ENCODE measurements around the gene PSMD4. TPM values are rescaled to one million over a fixed set of nuclear protein-coding genes. Genes with fewer than 3 reads are reported as not detected.

PSMD4 gene
- total RNA-seq, 1 experiment from 2014 or later, result 99.7 TPM

DNA sequence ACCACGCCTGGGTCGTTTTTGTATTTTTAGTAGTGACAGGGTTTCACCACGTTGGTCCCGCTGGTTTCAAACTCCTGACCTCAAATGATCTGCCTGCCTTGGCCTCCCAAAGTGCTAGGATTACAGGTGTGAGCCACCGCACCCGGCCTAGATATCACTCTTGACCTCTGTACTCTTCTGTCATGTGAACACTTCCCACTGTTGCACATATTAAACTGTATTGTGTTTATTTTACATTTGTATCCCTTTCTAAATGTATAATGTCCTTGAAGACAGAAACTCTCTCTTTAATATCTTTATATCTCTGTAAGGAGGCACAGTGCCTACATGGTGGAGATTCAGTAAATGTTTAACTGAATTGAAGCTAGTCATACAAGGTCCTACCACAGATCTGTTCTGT is 19.3 kb upstream of the PSMD4 start:
- H3K4me2 ChIP-seq (ENCODE audit: low read depth, low read length, poor library complexity, severe bottlenecking), result no peak overlapping the region
- no peaks in the 10 kb centered on the region for H3K4me1 ChIP-seq (ENCODE audit: low read length)
- no peak for DNase-seq
- H2AFZ ChIP-seq (ENCODE audit: low read length), result no peak overlapping the region
- H3K36me3 ChIP-seq (ENCODE audit: insufficient read depth, low read length), result peaks cover 65% of the 10 kb centered on the region
- no peaks in the 10 kb centered on the region for H3K27me3 ChIP-seq (ENCODE audit: low read length)
- no peaks in the 10 kb centered on the region for H3K9me2 ChIP-seq (replicated peaks; ENCODE audit: insufficient read depth, low read length)
- H3K4me3 ChIP-seq (ENCODE audit: low read length), result no peak overlapping the region
- no peak overlapping the region for H3K27ac ChIP-seq (ENCODE audit: low read length)
- no peaks in the 10 kb centered on the region; the same call in 1 of the 2 replicates for H4K20me1 ChIP-seq (ENCODE audit: insufficient read depth, low read depth, low read length)
- no peak overlapping the region for H3K9ac ChIP-seq (ENCODE audit: low read length)
- peaks cover 7% of the 10 kb centered on the region for H3K79me2 ChIP-seq (ENCODE audit: low read length)
- no peaks in the 10 kb centered on the region for H3K9me3 ChIP-seq (ENCODE audit: low read length)

DNA sequence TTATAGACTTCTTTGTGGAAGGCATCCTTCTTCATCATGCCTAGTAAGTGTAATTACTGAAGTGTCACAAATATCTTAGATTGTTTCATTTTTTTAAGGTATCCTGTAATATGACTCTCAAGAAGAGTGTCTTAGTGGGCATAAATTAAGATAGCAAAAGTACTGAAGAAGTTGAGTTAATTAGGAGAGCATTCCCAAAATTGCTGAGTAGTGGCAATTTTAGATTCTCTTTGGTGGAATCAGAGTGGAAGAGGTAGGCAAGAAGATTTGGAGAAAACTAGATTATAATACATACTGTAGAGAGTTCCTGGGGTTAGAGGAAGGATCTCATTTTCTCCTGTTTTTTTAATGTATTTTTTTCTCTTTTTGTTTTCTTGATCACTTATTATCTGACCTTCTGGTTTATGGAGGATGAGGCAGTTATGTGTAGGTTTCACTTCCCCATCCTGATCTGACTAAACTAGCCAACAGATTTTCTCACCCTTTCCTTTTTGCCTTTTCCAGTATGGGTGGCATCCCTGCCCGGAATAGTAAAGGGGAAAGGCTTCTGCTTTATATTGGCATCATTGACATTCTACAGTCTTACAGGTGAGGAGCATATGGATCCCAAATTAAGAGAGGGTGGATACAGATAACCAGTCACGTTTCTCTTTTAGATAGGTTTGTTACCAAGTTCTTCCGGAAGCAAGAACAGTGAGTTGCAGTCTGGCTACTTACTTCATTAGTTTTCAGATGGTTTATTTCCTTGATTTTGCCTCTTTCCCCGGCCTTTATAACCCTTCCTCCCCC is 16.7 kb upstream of the PSMD4 start:
- Histone ChIP-seq H3K27me3 (ENCODE audit: low read length) (no peaks in the 10 kb centered on the region), H3K9me3 (ENCODE audit: low read length) (no peaks in the 10 kb centered on the region), H3K79me2 (ENCODE audit: low read length) (peaks cover 7% of the 10 kb centered on the region), H3K4me2 (ENCODE audit: low read depth, low read length, poor library complexity, severe bottlenecking) (no peak overlapping the region), H3K9me2 (replicated peaks; ENCODE audit: insufficient read depth, low read length) (no peaks in the 10 kb centered on the region), H3K4me1 (ENCODE audit: low read length) (no peaks in the 10 kb centered on the region), H3K27ac (ENCODE audit: low read length) (no peak overlapping the region), H3K36me3 (ENCODE audit: insufficient read depth, low read length) (peaks cover 68% of the 10 kb centered on the region), H4K20me1 (ENCODE audit: insufficient read depth, low read depth, low read length) (no peaks in the 10 kb centered on the region; the same call in 1 of the 2 replicates), H3K4me3 (ENCODE audit: low read length) (no peak overlapping the region), H3K9ac (ENCODE audit: low read length) (no peak overlapping the region), H2AFZ (ENCODE audit: low read length) (no peak overlapping the region)
- DNase-seq, result peak; percentile 55

DNA sequence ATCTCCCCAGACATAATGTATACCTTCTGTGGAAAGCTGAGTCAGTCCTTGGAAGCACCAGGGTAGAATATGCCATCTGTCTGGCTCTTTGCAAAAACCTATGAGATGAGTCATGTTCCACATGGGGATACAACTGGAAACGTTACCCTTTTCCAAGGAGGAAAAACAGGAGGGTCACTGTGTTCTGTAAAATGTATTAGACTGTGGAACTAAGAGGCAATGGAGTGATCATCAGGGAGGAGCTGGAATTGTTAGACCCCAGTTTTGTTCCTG is 16.1 kb upstream of the PSMD4 start:
- Histone ChIP-seq H3K27ac (ENCODE audit: low read length) (no peak overlapping the region), H3K27me3 (ENCODE audit: low read length) (no peaks in the 10 kb centered on the region), H3K36me3 (ENCODE audit: insufficient read depth, low read length) (peaks cover 74% of the 10 kb centered on the region), H3K4me1 (ENCODE audit: low read length) (no peaks in the 10 kb centered on the region), H3K9me3 (ENCODE audit: low read length) (no peaks in the 10 kb centered on the region), H2AFZ (ENCODE audit: low read length) (no peak overlapping the region), H3K4me2 (ENCODE audit: low read depth, low read length, poor library complexity, severe bottlenecking) (no peak overlapping the region), H3K9me2 (replicated peaks; ENCODE audit: insufficient read depth, low read length) (no peaks in the 10 kb centered on the region), H3K79me2 (ENCODE audit: low read length) (peaks cover 7% of the 10 kb centered on the region), H3K4me3 (ENCODE audit: low read length) (no peak overlapping the region), H3K9ac (ENCODE audit: low read length) (no peak overlapping the region), H4K20me1 (ENCODE audit: insufficient read depth, low read depth, low read length) (no peaks in the 10 kb centered on the region; the same call in 1 of the 2 replicates)
- DNase-seq, result no peak

DNA sequence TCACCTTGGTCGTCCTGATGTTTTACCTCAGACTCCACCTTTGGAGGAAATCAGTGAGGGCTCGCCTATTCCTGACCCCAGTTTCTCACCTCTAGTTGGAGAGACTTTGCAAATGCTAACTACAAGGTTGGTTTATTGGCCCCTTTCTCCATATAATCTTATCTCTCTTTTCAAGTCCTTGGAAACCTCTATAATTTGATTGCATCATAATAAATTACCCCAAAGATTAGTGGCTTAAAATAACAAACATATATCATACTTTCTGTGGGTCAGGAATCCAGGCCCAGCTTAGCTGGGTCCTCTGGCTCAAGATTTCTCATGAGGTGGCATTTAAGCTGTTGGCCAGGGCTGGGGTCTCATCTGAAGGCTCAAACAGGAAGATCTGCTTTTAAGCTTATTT is 12.1 kb upstream of the PSMD4 start:
- H3K9ac ChIP-seq (ENCODE audit: low read length), result no peak overlapping the region
- no peaks in the 10 kb centered on the region for H3K9me2 ChIP-seq (replicated peaks; ENCODE audit: insufficient read depth, low read length)
- H3K27ac ChIP-seq (ENCODE audit: low read length), result no peak overlapping the region
- H4K20me1 ChIP-seq (ENCODE audit: insufficient read depth, low read depth, low read length), result no peaks in the 10 kb centered on the region
- no peak for DNase-seq
- H3K9me3 ChIP-seq (ENCODE audit: low read length), result no peaks in the 10 kb centered on the region
- no peaks in the 10 kb centered on the region for H3K27me3 ChIP-seq (ENCODE audit: low read length)
- peaks cover 64% of the 10 kb centered on the region for H3K36me3 ChIP-seq (ENCODE audit: insufficient read depth, low read length)
- no peak overlapping the region for H3K4me2 ChIP-seq (ENCODE audit: low read depth, low read length, poor library complexity, severe bottlenecking)
- no peak overlapping the region for H2AFZ ChIP-seq (ENCODE audit: low read length)
- no peaks in the 10 kb centered on the region for H3K4me1 ChIP-seq (ENCODE audit: low read length)
- H3K4me3 ChIP-seq (ENCODE audit: low read length), result no peak overlapping the region
- H3K79me2 ChIP-seq (ENCODE audit: low read length), result peaks cover 2% of the 10 kb centered on the region; the same call in 1 of the 2 replicates

DNA sequence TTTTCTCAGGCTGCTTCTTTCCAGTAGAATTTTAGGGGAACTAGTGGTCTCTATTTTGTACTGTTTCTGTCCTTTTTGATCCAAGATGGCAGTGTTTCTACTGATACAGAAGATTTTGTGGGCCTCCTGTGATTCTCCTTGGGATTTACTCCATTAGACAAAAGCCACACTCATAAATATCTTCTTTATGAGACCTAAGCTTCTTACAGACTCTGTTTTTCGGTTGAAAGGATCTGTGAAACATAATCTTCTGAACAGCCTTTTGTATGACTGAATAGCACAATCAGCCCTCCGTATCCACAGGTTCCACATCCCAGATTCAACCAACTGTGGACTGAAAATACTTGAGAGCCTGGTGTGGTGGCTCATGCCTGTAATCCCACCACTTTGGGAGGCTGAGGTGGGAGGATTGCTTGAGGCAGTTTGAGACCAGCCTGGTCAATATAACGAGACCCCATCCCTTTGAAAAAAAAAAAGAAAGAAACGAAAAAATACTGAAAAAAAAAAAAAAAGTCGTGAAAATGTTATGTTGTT is 10.8 kb upstream of the PSMD4 start:
- Histone ChIP-seq H3K79me2 (ENCODE audit: low read length) (no peaks in the 10 kb centered on the region), H3K4me3 (ENCODE audit: low read length) (no peak overlapping the region), H4K20me1 (ENCODE audit: insufficient read depth, low read depth, low read length) (no peaks in the 10 kb centered on the region), H3K36me3 (ENCODE audit: insufficient read depth, low read length) (peaks cover 63% of the 10 kb centered on the region), H3K9me3 (ENCODE audit: low read length) (no peaks in the 10 kb centered on the region), H2AFZ (ENCODE audit: low read length) (no peak overlapping the region), H3K27ac (ENCODE audit: low read length) (no peak overlapping the region), H3K9ac (ENCODE audit: low read length) (no peak overlapping the region), H3K9me2 (replicated peaks; ENCODE audit: insufficient read depth, low read length) (no peaks in the 10 kb centered on the region), H3K4me2 (ENCODE audit: low read depth, low read length, poor library complexity, severe bottlenecking) (no peak overlapping the region), H3K27me3 (ENCODE audit: low read length) (no peaks in the 10 kb centered on the region), H3K4me1 (ENCODE audit: low read length) (no peaks in the 10 kb centered on the region)
- DNase-seq, result no peak

DNA sequence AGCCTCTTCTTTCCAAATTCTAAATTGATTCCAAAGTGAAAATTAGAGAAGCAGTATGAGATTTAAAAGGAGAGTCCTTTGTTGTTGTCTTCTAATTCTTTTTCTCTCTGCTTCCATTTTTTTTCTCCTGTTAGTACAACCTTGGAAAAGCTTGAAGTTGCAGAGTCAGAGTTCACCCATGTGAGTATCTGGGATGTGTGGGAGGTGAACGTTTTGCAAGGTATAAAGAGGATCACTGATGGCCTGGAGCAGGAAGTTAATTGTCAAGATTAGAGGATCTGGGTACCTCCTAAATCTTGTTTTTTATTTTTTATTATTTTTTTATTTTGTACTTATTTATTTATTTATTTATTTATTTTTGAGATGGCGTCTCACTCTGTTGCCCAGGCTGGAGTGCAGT is 7.7 kb upstream of the PSMD4 start:
- Histone ChIP-seq H3K4me3 (ENCODE audit: low read length) (no peak overlapping the region), H3K4me2 (ENCODE audit: low read depth, low read length, poor library complexity, severe bottlenecking) (no peak overlapping the region), H3K9ac (ENCODE audit: low read length) (no peak overlapping the region), H3K4me1 (ENCODE audit: low read length) (no peaks in the 10 kb centered on the region), H3K79me2 (ENCODE audit: low read length) (no peaks in the 10 kb centered on the region), H2AFZ (ENCODE audit: low read length) (no peak overlapping the region), H3K9me3 (ENCODE audit: low read length) (no peaks in the 10 kb centered on the region), H3K27me3 (ENCODE audit: low read length) (no peaks in the 10 kb centered on the region), H4K20me1 (ENCODE audit: insufficient read depth, low read depth, low read length) (no peaks in the 10 kb centered on the region), H3K9me2 (replicated peaks; ENCODE audit: insufficient read depth, low read length) (no peaks in the 10 kb centered on the region), H3K36me3 (ENCODE audit: insufficient read depth, low read length) (peaks cover 59% of the 10 kb centered on the region), H3K27ac (ENCODE audit: low read length) (no peak overlapping the region)
- no peak for DNase-seq

DNA sequence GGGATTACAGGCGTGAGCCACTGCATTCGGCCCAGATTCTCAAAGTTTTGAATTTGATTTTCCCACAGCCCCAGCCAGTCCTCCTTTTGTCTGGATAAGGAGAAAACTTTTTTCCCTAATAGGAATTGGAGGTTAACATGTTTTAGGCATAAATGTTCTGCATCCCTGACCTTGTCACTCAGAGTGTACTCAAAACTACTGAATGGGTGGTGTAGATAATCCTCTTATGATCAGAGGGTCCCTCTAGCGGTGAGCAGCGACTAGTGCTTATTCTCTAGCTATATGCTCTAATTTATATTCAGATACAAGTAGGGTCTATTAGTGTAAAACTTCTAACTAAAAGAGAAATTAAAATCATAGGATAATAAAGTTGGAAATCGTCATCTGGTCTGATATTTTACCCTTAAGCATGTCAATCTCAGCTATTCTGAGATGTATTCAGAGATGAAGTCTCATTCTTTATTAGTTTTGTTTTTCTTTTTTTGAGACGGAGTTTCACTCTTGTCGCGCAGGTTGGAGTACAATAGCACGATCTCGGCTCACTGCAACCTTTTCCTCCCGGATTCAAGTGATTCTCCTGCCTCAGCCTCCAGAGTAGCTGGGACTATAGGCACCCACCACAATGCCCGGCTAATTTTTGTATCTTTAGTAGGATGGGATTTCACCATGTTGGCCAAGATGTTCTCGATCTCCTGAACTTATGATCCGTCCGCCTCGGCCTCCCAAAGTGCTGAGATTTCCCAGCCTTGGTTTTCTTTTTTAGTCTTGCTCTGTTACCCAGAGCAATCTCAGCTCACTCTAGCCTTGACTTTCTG is 2.7 kb upstream of the PSMD4 start:
- H3K4me2 ChIP-seq (ENCODE audit: low read depth, low read length, poor library complexity, severe bottlenecking), result no peak overlapping the region
- no peak overlapping the region for H2AFZ ChIP-seq (ENCODE audit: low read length)
- H3K36me3 ChIP-seq (ENCODE audit: insufficient read depth, low read length), result peaks cover 19% of the 10 kb centered on the region; the same call in 1 of the 2 replicates
- peak; percentile 93 for DNase-seq
- H3K9ac ChIP-seq (ENCODE audit: low read length), result no peak overlapping the region
- no peak overlapping the region for H3K27ac ChIP-seq (ENCODE audit: low read length)
- H3K4me1 ChIP-seq (ENCODE audit: low read length), result peaks cover 8% of the 10 kb centered on the region
- H3K79me2 ChIP-seq (ENCODE audit: low read length), result peaks cover 22% of the 10 kb centered on the region
- H3K27me3 ChIP-seq (ENCODE audit: low read length), result no peaks in the 10 kb centered on the region
- no peaks in the 10 kb centered on the region; the same call in 1 of the 2 replicates for H4K20me1 ChIP-seq (ENCODE audit: insufficient read depth, low read depth, low read length)
- H3K4me3 ChIP-seq (ENCODE audit: low read length), result no peak overlapping the region
- H3K9me2 ChIP-seq (replicated peaks; ENCODE audit: insufficient read depth, low read length), result no peaks in the 10 kb centered on the region
- no peaks in the 10 kb centered on the region for H3K9me3 ChIP-seq (ENCODE audit: low read length)

DNA sequence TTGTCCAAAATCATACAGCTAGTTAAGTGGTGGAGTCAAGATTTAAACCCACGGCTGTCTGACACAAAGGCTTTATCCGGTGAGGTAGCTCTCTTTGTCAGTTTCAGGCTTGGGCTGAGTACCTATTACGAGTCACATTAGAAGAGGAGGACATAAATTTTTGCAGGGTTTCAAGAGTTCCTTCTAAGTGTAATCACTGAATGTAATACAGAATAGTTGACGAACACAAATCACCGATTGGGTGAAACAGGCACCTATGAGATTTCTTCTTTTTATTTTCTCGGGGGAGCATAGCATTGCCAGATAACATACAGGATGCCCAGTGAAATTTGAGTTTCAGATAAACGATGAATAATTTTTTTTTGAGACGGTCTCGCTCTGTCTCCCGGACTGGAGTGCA is 847 bp downstream of the PSMD4 start:
- DNase-seq, result peak; percentile 73
- no peaks in the 10 kb centered on the region for H3K9me3 ChIP-seq (ENCODE audit: low read length)
- peak overlapping the region; percentile 73 for H3K27ac ChIP-seq (ENCODE audit: low read length)
- H3K36me3 ChIP-seq (ENCODE audit: insufficient read depth, low read length), result peaks cover 1% of the 10 kb centered on the region; the same call in 1 of the 2 replicates
- H3K4me2 ChIP-seq (ENCODE audit: low read depth, low read length, poor library complexity, severe bottlenecking), result peak overlapping the region; percentile 86
- H3K4me1 ChIP-seq (ENCODE audit: low read length), result peaks cover 8% of the 10 kb centered on the region
- H4K20me1 ChIP-seq (ENCODE audit: insufficient read depth, low read depth, low read length), result no peaks in the 10 kb centered on the region; the same call in 1 of the 2 replicates
- no peaks in the 10 kb centered on the region for H3K9me2 ChIP-seq (replicated peaks; ENCODE audit: insufficient read depth, low read length)
- H3K9ac ChIP-seq (ENCODE audit: low read length), result peak overlapping the region; percentile 83
- H3K4me3 ChIP-seq (ENCODE audit: low read length), result peak overlapping the region; percentile 85
- no peak overlapping the region for H2AFZ ChIP-seq (ENCODE audit: low read length)
- no peaks in the 10 kb centered on the region for H3K27me3 ChIP-seq (ENCODE audit: low read length)
- peaks cover 55% of the 10 kb centered on the region for H3K79me2 ChIP-seq (ENCODE audit: low read length)

Measured in Karpas-422 (cell line).